GM12878 (cell line): ENCODE measurements around the gene OMD. TPM values are rescaled to one million over a fixed set of nuclear protein-coding genes. Genes with fewer than 3 reads are reported as not detected.

ENCODE experiments used
- ATAC-seq: fragments of 200-7000 bp; cut with Tn5 transposase; 3 replicates; pipeline ENCODE4 v1.9.1; 2020; ENCODE audit warnings: mild to moderate bottlenecking, moderate library complexity
- BruUV-seq: library from RNA; stranded (reverse); fragments of 400-500 nt; replicated peaks from 2 replicates; lab custom pipeline; 2021; lab: Mats Ljungman, UMichigan
- CTCF ChIA-PET: fragments of 300-600 bp; sonication (Branson Sonifier 250); formaldehyde crosslinking; extraction: SDS; loops from one replicate; lab custom pipeline; 2021; ENCODE audit warnings: inconsistent platforms; lab: Yijun Ruan, JAX
- POLR2A ChIA-PET: fragments of 350-600 bp; formaldehyde crosslinking; extraction: SDS; loops from one replicate; lab custom pipeline; 2021; ENCODE audit warnings: inconsistent platforms; lab: Charles Lee
- RAD21 ChIA-PET: fragments of 300-600 bp; sonication (Branson Sonifier 250); formaldehyde crosslinking; loops from one replicate; lab custom pipeline; 2023; ENCODE audit warnings: antibody characterized with exemption; ENCODE audit not compliant: unreplicated experiment; lab: Charles Lee
- SMC1A ChIA-PET: fragments of 300-600 bp; sonication (Branson Sonifier 250); formaldehyde crosslinking; loops from one replicate; lab custom pipeline; 2023; ENCODE audit not compliant: unreplicated experiment, uncharacterized antibody; lab: Charles Lee
- DNase-seq: peaks from one replicate; pipeline ENCODE4 v3.0.0-alpha.2; 2011; ENCODE audit warnings: low read depth, low spot score
- FAIRE-seq: peaks from 3 replicates; lab custom pipeline; 2011; peaks lifted over from hg19 to GRCh38; lab: Jason Lieb, UNC
- H2AFZ ChIP-seq: 2 replicates; pipeline ENCODE4 v1.6.0; 2011; ENCODE audit warnings: low read depth, low read length, control low read depth; ENCODE audit not compliant: control insufficient read depth
- H3K27ac ChIP-seq: 2 replicates; pipeline ENCODE4 v1.5.1; 2011; ENCODE audit warnings: control low read depth; ENCODE audit not compliant: control insufficient read depth, insufficient read depth
- H3K27me3 ChIP-seq, 2 experiments: replicated peaks in 1 of 2; 2 replicates each; pipeline versions ENCODE4 v1.6.0 to v1.6.1; 2011; ENCODE audit warnings: low read length in 1 of 2; ENCODE audit not compliant: control insufficient read depth in 2 of 2, insufficient read depth in 2 of 2
- H3K36me3 ChIP-seq, 2 experiments: 2 replicates each; pipeline ENCODE4 v1.5.1; 2011; ENCODE audit warnings: low read length in 1 of 2; ENCODE audit not compliant: control insufficient read depth in 2 of 2, insufficient read depth in 2 of 2
- H3K4me1 ChIP-seq: 2 replicates; pipeline ENCODE4 v1.6.1; 2011; ENCODE audit warnings: mild to moderate bottlenecking, low read length, moderate library complexity, mixed read lengths; ENCODE audit not compliant: control insufficient read depth, insufficient read depth
- H3K4me2 ChIP-seq: 2 replicates; pipeline ENCODE4 v1.6.0; 2011; ENCODE audit warnings: control low read depth; ENCODE audit not compliant: control insufficient read depth, insufficient read depth
- H3K4me3 ChIP-seq: fragments of 200-600 bp; sonication (generic); 2 replicates; pipeline ENCODE4 v1.5.1; 2016
- H3K79me2 ChIP-seq: 2 replicates; pipeline ENCODE4 v1.6.0; 2011; ENCODE audit warnings: low read length; ENCODE audit not compliant: control insufficient read depth, insufficient read depth
- H3K9ac ChIP-seq: 2 replicates; pipeline ENCODE4 v1.8.0; 2011; ENCODE audit warnings: low read length, control low read depth, mixed read lengths; ENCODE audit not compliant: control insufficient read depth, insufficient read depth
- H3K9me3 ChIP-seq: replicated peaks from 3 replicates; pipeline ENCODE4 v1.5.1; 2011; ENCODE audit warnings: mild to moderate bottlenecking, low read length; ENCODE audit not compliant: control insufficient read depth, insufficient read depth
- H4K20me1 ChIP-seq: 2 replicates; pipeline ENCODE4 v1.6.0; 2011; ENCODE audit not compliant: control insufficient read depth, insufficient read depth
- CUX1 ChIP-seq: IDR thresholded peaks from 2 replicates; pipeline ENCODE4 v1.6.1; 2012; ENCODE audit warnings: improper control_type of control experiment, low read depth, low read length; ENCODE audit not compliant: insufficient replicate concordance
- DPF2 ChIP-seq: fragments of 450-650 bp; IDR thresholded peaks from 2 replicates; pipeline ENCODE4 v1.6.1; 2017; ENCODE audit warnings: mild to moderate bottlenecking
- EZH2 ChIP-seq: IDR thresholded peaks from 2 replicates; pipeline ENCODE4 v1.6.1; 2012; ENCODE audit warnings: low read depth, mild to moderate bottlenecking, control low read depth, inconsistent platforms, low read length, borderline replicate concordance; ENCODE audit not compliant: control insufficient read depth
- FOS ChIP-seq: IDR thresholded peaks from 3 replicates; pipeline ENCODE4 v1.6.1; 2011; ENCODE audit warnings: borderline replicate concordance; ENCODE audit not compliant: insufficient read length; ENCODE audit errors: extremely low read depth
- IKZF1 ChIP-seq: fragments of 450-650 bp; conservative IDR thresholded peaks from 2 replicates; pipeline ENCODE4 v1.6.1; 2017; ENCODE audit warnings: antibody characterized with exemption, mild to moderate bottlenecking
- JUNB ChIP-seq: IDR thresholded peaks from 2 replicates; pipeline ENCODE4 v1.6.1; 2016; ENCODE audit warnings: antibody characterized with exemption, mild to moderate bottlenecking
- PKNOX1 ChIP-seq: fragments of 450-650 bp; IDR thresholded peaks from 2 replicates; pipeline ENCODE4 v1.6.1; 2016; ENCODE audit warnings: mild to moderate bottlenecking
- RAD21 ChIP-seq: IDR thresholded peaks from 2 replicates; pipeline ENCODE4 v1.6.1; 2011; ENCODE audit warnings: mild to moderate bottlenecking, low read depth, low read length, moderate library complexity; ENCODE audit not compliant: insufficient read depth
- ZNF24 ChIP-seq: fragments of 450-650 bp; IDR thresholded peaks from 2 replicates; pipeline ENCODE4 v1.6.1; 2017; ENCODE audit warnings: antibody characterized with exemption, mild to moderate bottlenecking
- WGBS: methylation state at CpG from one replicate; pipeline ENCODE4 v1.1.6; 2016; ENCODE audit warnings: low lambda C conversion rate; ENCODE audit not compliant: insufficient replicate concordance, insufficient coverage; ENCODE audit errors: missing lambda C conversion rate; 5-methylcytosine and 5-hydroxymethylcytosine counted together
- in situ Hi-C: fragments of 300-500 bp; cut with MboI; formaldehyde crosslinking; loops from 9 replicates; pipeline ENCODE4 v1.14.3; 2018; ENCODE audit warnings: mixed read lengths
- intact Hi-C: fragments of 100-400 bp; cut with micrococcal nuclease; formaldehyde crosslinking; loops from one replicate; pipeline ENCODE4 v1.14.2; 2022; ENCODE audit not compliant: unreplicated experiment
- polyA plus RNA-seq, 11 experiments: library from polyadenylated mRNA; depleted of rRNA in 4 of 11; unstranded in 6 of 11; stranded (reverse) in 5 of 11; fragments of >200 nt; fragmentation: Nextera tagmentation in 4 of 11; fragmentation: Illumina TruSeq in 1 of 11; extraction: Ambion mirVana in 4 of 11; extraction: Trizol in 1 of 11; gene quantifications; 1 replicate in 1 of 11; 2 replicates in 10 of 11; pipeline versions ENCODE4 v1.2.1 to v1.2.3, GENCODE V29; 2011 to 2016; ENCODE audit warnings: inconsistent platforms in 2 of 11, missing spikeins in 2 of 11, low read depth in 1 of 11
- total RNA-seq, 4 experiments: library from RNA; depleted of rRNA in 3 of 4; stranded (reverse); fragments of >200 nt in 3 of 4; fragmentation: Illumina TruSeq in 1 of 4; extraction: Trizol in 1 of 4; gene quantifications; 2 replicates each; pipeline versions ENCODE4 v1.2.1 to v1.2.3, GENCODE V29; 2013 to 2021
- TF ChIP-seq, protein P1 (sequence below): fragments of 450-650 bp; IDR thresholded peaks from 2 replicates; pipeline ENCODE4 v1.6.1; 2016; ENCODE audit warnings: mild to moderate bottlenecking, moderate library complexity, borderline replicate concordance
- TF ChIP-seq, protein P2 (sequence below): IDR thresholded peaks from 2 replicates; pipeline ENCODE4 v1.6.1; 2011; ENCODE audit warnings: borderline replicate concordance, low read depth, mild to moderate bottlenecking, moderate library complexity, mixed read lengths, low read length; ENCODE audit not compliant: insufficient read depth; ENCODE audit errors: extremely low read length

The OMD gene
- total and polyA plus RNA-seq, 10 of the 15 experiments (the other 5 are each of a cell fraction or from before 2014, with no cell fraction given): 0.08 to 0.70 (median 0.57) TPM; not detected in 7

DNA sequence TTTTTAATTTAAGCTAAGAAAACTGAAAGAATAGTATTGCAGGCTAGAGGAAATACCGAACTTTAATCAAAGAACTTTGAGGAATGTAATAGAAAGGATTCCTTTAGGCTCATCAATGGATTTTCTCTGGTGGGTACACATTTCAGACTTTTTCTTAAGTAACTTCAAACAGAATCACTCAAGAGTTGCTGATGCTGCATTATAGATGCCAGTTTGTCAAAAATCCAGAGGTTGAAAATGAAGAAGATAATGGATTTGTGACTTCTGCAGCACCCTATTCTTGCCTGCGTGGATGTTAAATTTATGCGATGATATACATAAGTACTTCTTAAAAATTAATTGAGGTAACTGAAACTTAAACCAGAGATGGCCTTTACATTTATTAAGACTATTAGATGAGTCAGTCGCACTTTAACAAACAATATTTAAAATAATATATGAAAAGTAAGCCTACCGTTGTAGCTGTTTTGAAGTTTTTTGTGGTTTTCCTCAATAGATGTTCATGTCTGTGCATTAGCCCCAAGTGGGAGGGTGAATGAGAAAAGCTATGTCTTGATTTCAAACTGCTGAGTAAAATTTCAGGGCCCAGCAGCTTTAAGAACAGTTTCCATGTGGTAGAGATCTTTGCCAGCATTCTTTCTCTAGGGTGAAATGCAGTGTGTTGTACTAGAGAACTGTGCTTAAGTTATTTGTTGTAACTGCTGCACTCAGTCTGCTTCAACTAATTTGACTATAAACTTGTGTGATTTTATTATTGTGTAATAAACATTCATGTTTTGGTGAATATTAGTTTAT is 20.0 kb downstream of the OMD start, which contains the start of gene OGN:
Gene OGN, minus strand, starts transcription at position 537 of the 795 bp plus-strand sequence. CDS start 1,171 bp downstream, outside the sequence.
- POLR2A ChIA-PET: interaction anchor here (0.8 kb wide), 1 partner anchor 1779 kb away, joined by 3 read pairs; no protein-coding TSS in a partner anchor
- intact Hi-C loops: no loop called here
- no peaks in the 10 kb centered on the region for H3K79me2 ChIP-seq
- no peak for DNase-seq
- RAD21 ChIA-PET: no interaction called here
- H3K9ac ChIP-seq: no peak within 1 kb of the TSS
- SMC1A ChIA-PET: interaction anchor here (0.6 to 2.6 kb wide), 4 partner anchors 10 to 448 kb away, joined by 3 to 7 read pairs (median 4); no protein-coding TSS in a partner anchor
- H3K4me2 ChIP-seq: no peak within 1 kb of the TSS
- H2AFZ ChIP-seq: no peak within 1 kb of the TSS
- 98% methylated on average over 5 of the region's 5 CpGs for WGBS
- FAIRE-seq: no peak
- H4K20me1 ChIP-seq: no peaks in the 10 kb centered on the region
- BruUV-seq: no TSS peak
- in situ Hi-C loops: no loop called here
- H3K27ac ChIP-seq: no peak within 1 kb of the TSS
- no peaks in the 10 kb centered on the region for H3K27me3 ChIP-seq
- no peak for ATAC-seq
- no peaks in the 10 kb centered on the region for H3K9me3 ChIP-seq
- H3K4me1 ChIP-seq: no peaks in the 10 kb centered on the region
- H3K4me3 ChIP-seq: no peak within 1 kb of the TSS
- CTCF ChIA-PET: no interaction called here
- no peaks in the 10 kb centered on the region for H3K36me3 ChIP-seq
- TF ChIP-seq JUNB (no peak), FOS (no peak), CUX1 (no peak), DPF2 (no peak), RAD21 (no peak), EZH2 (no peak), IKZF1 (no peak), ZNF24 (no peak), PKNOX1 (no peak)
- TF ChIP-seq, protein P1, sequence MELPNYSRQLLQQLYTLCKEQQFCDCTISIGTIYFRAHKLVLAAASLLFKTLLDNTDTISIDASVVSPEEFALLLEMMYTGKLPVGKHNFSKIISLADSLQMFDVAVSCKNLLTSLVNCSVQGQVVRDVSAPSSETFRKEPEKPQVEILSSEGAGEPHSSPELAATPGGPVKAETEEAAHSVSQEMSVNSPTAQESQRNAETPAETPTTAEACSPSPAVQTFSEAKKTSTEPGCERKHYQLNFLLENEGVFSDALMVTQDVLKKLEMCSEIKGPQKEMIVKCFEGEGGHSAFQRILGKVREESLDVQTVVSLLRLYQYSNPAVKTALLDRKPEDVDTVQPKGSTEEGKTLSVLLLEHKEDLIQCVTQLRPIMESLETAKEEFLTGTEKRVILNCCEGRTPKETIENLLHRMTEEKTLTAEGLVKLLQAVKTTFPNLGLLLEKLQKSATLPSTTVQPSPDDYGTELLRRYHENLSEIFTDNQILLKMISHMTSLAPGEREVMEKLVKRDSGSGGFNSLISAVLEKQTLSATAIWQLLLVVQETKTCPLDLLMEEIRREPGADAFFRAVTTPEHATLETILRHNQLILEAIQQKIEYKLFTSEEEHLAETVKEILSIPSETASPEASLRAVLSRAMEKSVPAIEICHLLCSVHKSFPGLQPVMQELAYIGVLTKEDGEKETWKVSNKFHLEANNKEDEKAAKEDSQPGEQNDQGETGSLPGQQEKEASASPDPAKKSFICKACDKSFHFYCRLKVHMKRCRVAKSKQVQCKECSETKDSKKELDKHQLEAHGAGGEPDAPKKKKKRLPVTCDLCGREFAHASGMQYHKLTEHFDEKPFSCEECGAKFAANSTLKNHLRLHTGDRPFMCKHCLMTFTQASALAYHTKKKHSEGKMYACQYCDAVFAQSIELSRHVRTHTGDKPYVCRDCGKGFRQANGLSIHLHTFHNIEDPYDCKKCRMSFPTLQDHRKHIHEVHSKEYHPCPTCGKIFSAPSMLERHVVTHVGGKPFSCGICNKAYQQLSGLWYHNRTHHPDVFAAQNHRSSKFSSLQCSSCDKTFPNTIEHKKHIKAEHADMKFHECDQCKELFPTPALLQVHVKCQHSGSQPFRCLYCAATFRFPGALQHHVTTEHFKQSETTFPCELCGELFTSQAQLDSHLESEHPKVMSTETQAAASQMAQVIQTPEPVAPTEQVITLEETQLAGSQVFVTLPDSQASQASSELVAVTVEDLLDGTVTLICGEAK: no peak
- TF ChIP-seq, protein P2, sequence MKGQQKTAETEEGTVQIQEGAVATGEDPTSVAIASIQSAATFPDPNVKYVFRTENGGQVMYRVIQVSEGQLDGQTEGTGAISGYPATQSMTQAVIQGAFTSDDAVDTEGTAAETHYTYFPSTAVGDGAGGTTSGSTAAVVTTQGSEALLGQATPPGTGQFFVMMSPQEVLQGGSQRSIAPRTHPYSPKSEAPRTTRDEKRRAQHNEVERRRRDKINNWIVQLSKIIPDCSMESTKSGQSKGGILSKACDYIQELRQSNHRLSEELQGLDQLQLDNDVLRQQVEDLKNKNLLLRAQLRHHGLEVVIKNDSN: no peak
